HEK293 (cell line): Measurements from ENCODE around the gene FRMD4B.

ENCODE experiments used
- CTCF ChIA-PET: fragments of 350-600 bp; formaldehyde crosslinking; extraction: SDS; loops from one replicate; lab custom pipeline; 2021; ENCODE audit warnings: antibody characterized with exemption; lab: Yijun Ruan, JAX
- POLR2A ChIA-PET: fragments of 300-600 bp; formaldehyde crosslinking; extraction: SDS; loops from one replicate; lab custom pipeline; 2020; ENCODE audit warnings: antibody characterized with exemption, inconsistent platforms; lab: Yijun Ruan, JAX
- H3K27ac ChIP-seq: fragments of 200-500 bp; sonication (Bioruptor generic); 2 replicates; pipeline ENCODE4 v1.5.1; 2014; ENCODE audit warnings: low read depth, low read length, control low read depth, inconsistent platforms; ENCODE audit errors: extremely low read depth
- H3K36me3 ChIP-seq, 2 experiments: fragments of 200-500 bp in 1 of 2; sonication (Bioruptor generic) in 1 of 2; 1 replicate in 1 of 2; 2 replicates in 1 of 2; pipeline ENCODE4 v1.5.1; 2014 to 2017; ENCODE audit warnings: inconsistent platforms in 2 of 2, low read length in 2 of 2; ENCODE audit not compliant: control insufficient read depth in 2 of 2, insufficient read depth in 1 of 2
- H3K4me1 ChIP-seq: fragments of 200-500 bp; sonication (Bioruptor generic); 2 replicates; pipeline ENCODE4 v1.5.1; 2014; ENCODE audit warnings: mild to moderate bottlenecking, low read length, inconsistent platforms; ENCODE audit not compliant: control insufficient read depth, insufficient read depth
- H3K4me3 ChIP-seq: 2 replicates; pipeline ENCODE4 v1.5.1; 2011; ENCODE audit warnings: low read depth, mild to moderate bottlenecking, control low read depth, low read length, moderate library complexity
- H3K9me3 ChIP-seq: fragments of 200-500 bp; sonication (Bioruptor generic); 2 replicates; pipeline ENCODE4 v1.5.1; 2014; ENCODE audit warnings: low read depth, low read length, inconsistent platforms; ENCODE audit not compliant: control insufficient read depth, insufficient read depth
- GFI1B ChIP-seq: fragments of 450-650 bp; formaldehyde crosslinking; IDR thresholded peaks from 2 replicates; pipeline ENCODE4 v1.5.1; 2016; ENCODE audit warnings: missing biosample characterization, missing genetic modification characterization
- GLIS1 ChIP-seq: fragments of 450-650 bp; formaldehyde crosslinking; IDR thresholded peaks from 2 replicates; pipeline ENCODE4 v1.5.1; 2016; ENCODE audit warnings: missing biosample characterization, missing genetic modification characterization
- IKZF3 ChIP-seq: fragments of 450-650 bp; IDR thresholded peaks from 2 replicates; pipeline ENCODE4 v1.5.0; 2018; ENCODE audit warnings: missing biosample characterization, mild to moderate bottlenecking, missing genetic modification characterization, moderate library complexity
- KLF16 ChIP-seq: fragments of 450-650 bp; formaldehyde crosslinking; IDR thresholded peaks from 2 replicates; pipeline ENCODE4 v1.5.1; 2017; ENCODE audit warnings: missing biosample characterization, missing genetic modification characterization
- PRDM4 ChIP-seq: fragments of 450-650 bp; formaldehyde crosslinking; IDR thresholded peaks from 2 replicates; pipeline ENCODE4 v1.5.1; 2017; ENCODE audit warnings: missing biosample characterization, missing genetic modification characterization
- SCRT2 ChIP-seq: fragments of 450-650 bp; formaldehyde crosslinking; IDR thresholded peaks from 2 replicates; pipeline ENCODE4 v1.5.1; 2016; ENCODE audit warnings: missing biosample characterization, missing genetic modification characterization
- SP2 ChIP-seq: fragments of 450-650 bp; formaldehyde crosslinking; IDR thresholded peaks from 2 replicates; pipeline ENCODE4 v1.5.1; 2016; ENCODE audit warnings: missing biosample characterization, missing genetic modification characterization
- SP3 ChIP-seq: fragments of 450-650 bp; formaldehyde crosslinking; IDR thresholded peaks from 2 replicates; pipeline ENCODE4 v1.5.1; 2016; ENCODE audit warnings: missing biosample characterization, missing genetic modification characterization
- YY1 ChIP-seq: fragments of 450-650 bp; formaldehyde crosslinking; IDR thresholded peaks from 2 replicates; pipeline ENCODE4 v1.5.1; 2018; ENCODE audit warnings: missing biosample characterization, missing genetic modification characterization
- ZBTB20 ChIP-seq: fragments of 450-650 bp; formaldehyde crosslinking; IDR thresholded peaks from 2 replicates; pipeline ENCODE4 v1.5.1; 2016; ENCODE audit warnings: missing biosample characterization, missing genetic modification characterization
- ZBTB6 ChIP-seq: fragments of 450-650 bp; formaldehyde crosslinking; IDR thresholded peaks from 2 replicates; pipeline ENCODE4 v1.5.1; 2017; ENCODE audit warnings: missing biosample characterization, missing genetic modification characterization
- ZFHX2 ChIP-seq: fragments of 450-650 bp; formaldehyde crosslinking; conservative IDR thresholded peaks from 2 replicates; pipeline ENCODE4 v1.5.1; 2016; ENCODE audit warnings: missing biosample characterization, missing genetic modification characterization
- ZFP41 ChIP-seq: fragments of 450-650 bp; formaldehyde crosslinking; IDR thresholded peaks from 2 replicates; pipeline ENCODE4 v1.5.1; 2016; ENCODE audit warnings: missing biosample characterization, missing genetic modification characterization, borderline replicate concordance
- ZNF169 ChIP-seq: fragments of 450-650 bp; formaldehyde crosslinking; IDR thresholded peaks from 2 replicates; pipeline ENCODE4 v1.5.1; 2016; ENCODE audit warnings: missing biosample characterization, missing genetic modification characterization
- ZNF24 ChIP-seq: fragments of 450-650 bp; formaldehyde crosslinking; IDR thresholded peaks from 2 replicates; pipeline ENCODE4 v1.5.1; 2016; ENCODE audit warnings: missing biosample characterization, missing genetic modification characterization
- ZNF335 ChIP-seq: fragments of 450-650 bp; formaldehyde crosslinking; conservative IDR thresholded peaks from 2 replicates; pipeline ENCODE4 v1.5.1; 2016; ENCODE audit warnings: missing biosample characterization, missing genetic modification characterization
- ZNF362 ChIP-seq: fragments of 450-650 bp; formaldehyde crosslinking; IDR thresholded peaks from 2 replicates; pipeline ENCODE4 v1.5.1; 2016; ENCODE audit warnings: missing biosample characterization, missing genetic modification characterization
- ZNF366 ChIP-seq: fragments of 450-650 bp; formaldehyde crosslinking; conservative IDR thresholded peaks from 2 replicates; pipeline ENCODE4 v1.5.1; 2016; ENCODE audit warnings: missing biosample characterization, missing genetic modification characterization
- ZNF37A ChIP-seq: fragments of 450-650 bp; IDR thresholded peaks from 2 replicates; pipeline ENCODE4 v1.5.1; 2018; ENCODE audit warnings: missing biosample characterization, missing genetic modification characterization
- ZNF416 ChIP-seq: fragments of 450-650 bp; formaldehyde crosslinking; IDR thresholded peaks from 2 replicates; pipeline ENCODE4 v1.5.1; 2016; ENCODE audit warnings: missing biosample characterization, missing genetic modification characterization
- ZNF473 ChIP-seq: fragments of 450-650 bp; formaldehyde crosslinking; IDR thresholded peaks from 2 replicates; pipeline ENCODE4 v1.5.1; 2017; ENCODE audit warnings: missing biosample characterization, missing genetic modification characterization
- ZNF513 ChIP-seq: fragments of 450-650 bp; IDR thresholded peaks from 2 replicates; pipeline ENCODE4 v1.5.1; 2018; ENCODE audit warnings: missing biosample characterization, missing genetic modification characterization
- ZNF548 ChIP-seq: fragments of 450-650 bp; formaldehyde crosslinking; IDR thresholded peaks from 2 replicates; pipeline ENCODE4 v1.5.1; 2016; ENCODE audit warnings: missing biosample characterization, missing genetic modification characterization
- ZNF561 ChIP-seq: fragments of 450-650 bp; IDR thresholded peaks from 2 replicates; pipeline ENCODE4 v1.5.1; 2018; ENCODE audit warnings: missing biosample characterization, missing genetic modification characterization, borderline replicate concordance
- ZNF629 ChIP-seq: fragments of 450-650 bp; formaldehyde crosslinking; IDR thresholded peaks from 2 replicates; pipeline ENCODE4 v1.5.1; 2017; ENCODE audit warnings: missing biosample characterization, missing genetic modification characterization
- ZNF660 ChIP-seq: fragments of 450-650 bp; IDR thresholded peaks from 2 replicates; pipeline ENCODE4 v1.5.1; 2018; ENCODE audit warnings: missing biosample characterization, mild to moderate bottlenecking, missing genetic modification characterization
- ZNF677 ChIP-seq: fragments of 450-650 bp; IDR thresholded peaks from 2 replicates; pipeline ENCODE4 v1.5.0; 2018; ENCODE audit warnings: missing biosample characterization, mild to moderate bottlenecking, missing genetic modification characterization, moderate library complexity
- ZNF692 ChIP-seq: fragments of 450-650 bp; formaldehyde crosslinking; IDR thresholded peaks from 2 replicates; pipeline ENCODE4 v1.5.1; 2016; ENCODE audit warnings: missing biosample characterization, missing genetic modification characterization
- TF ChIP-seq, protein P1 (sequence below): fragments of 450-650 bp; formaldehyde crosslinking; IDR thresholded peaks from 2 replicates; pipeline ENCODE4 v1.5.1; 2016; ENCODE audit warnings: missing biosample characterization, missing genetic modification characterization, borderline replicate concordance
- TF ChIP-seq, protein P2 (sequence below): fragments of 450-650 bp; formaldehyde crosslinking; IDR thresholded peaks from 2 replicates; pipeline ENCODE4 v1.5.1; 2016; ENCODE audit warnings: missing biosample characterization, missing genetic modification characterization

Gene FRMD4B

DNA sequence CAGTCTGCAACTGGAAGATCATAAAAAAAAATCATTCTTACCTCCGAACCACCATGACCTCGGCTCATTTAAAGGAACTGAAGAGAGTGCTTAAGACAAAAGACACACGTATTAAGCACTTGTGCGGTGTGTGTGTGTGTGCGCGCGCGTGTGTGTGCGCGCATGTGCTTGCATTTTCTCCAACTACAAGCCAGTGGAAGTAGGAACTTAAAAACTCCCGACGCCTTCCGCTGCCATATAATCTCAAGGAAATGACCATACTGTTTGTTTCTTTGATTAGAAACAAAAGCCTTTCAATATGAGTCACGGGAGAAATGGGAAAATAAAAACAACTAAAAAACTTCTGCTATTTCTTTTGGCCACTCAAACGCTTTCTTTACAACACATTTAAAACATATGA, 32.4 kb downstream of the FRMD4B start:
- Histone ChIP-seq H3K4me3 (no peak overlapping the region), H3K4me1 (no peaks in the 10 kb centered on the region), H3K36me3 (no peaks in the 10 kb centered on the region), H3K27ac (no peak overlapping the region), H3K9me3 (no peaks in the 10 kb centered on the region)
- no peak for TF ChIP-seq ZNF169 (tag by site-specific recombination)
- TF ChIP-seq ZNF692 (tag by site-specific recombination), result no peak
- TF ChIP-seq ZNF677 (tag by site-specific recombination), result no peak
- TF ChIP-seq SP2, result no peak
- TF ChIP-seq, protein P1, sequence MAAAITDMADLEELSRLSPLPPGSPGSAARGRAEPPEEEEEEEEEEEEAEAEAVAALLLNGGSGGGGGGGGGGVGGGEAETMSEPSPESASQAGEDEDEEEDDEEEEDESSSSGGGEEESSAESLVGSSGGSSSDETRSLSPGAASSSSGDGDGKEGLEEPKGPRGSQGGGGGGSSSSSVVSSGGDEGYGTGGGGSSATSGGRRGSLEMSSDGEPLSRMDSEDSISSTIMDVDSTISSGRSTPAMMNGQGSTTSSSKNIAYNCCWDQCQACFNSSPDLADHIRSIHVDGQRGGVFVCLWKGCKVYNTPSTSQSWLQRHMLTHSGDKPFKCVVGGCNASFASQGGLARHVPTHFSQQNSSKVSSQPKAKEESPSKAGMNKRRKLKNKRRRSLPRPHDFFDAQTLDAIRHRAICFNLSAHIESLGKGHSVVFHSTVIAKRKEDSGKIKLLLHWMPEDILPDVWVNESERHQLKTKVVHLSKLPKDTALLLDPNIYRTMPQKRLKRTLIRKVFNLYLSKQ (tag by site-specific recombination), result no peak
- no peak for TF ChIP-seq ZNF37A
- TF ChIP-seq ZBTB20, result no peak
- TF ChIP-seq GLIS1 (tag by site-specific recombination), result no peak
- no peak for TF ChIP-seq KLF16 (tag by site-specific recombination)
- TF ChIP-seq, protein P2, sequence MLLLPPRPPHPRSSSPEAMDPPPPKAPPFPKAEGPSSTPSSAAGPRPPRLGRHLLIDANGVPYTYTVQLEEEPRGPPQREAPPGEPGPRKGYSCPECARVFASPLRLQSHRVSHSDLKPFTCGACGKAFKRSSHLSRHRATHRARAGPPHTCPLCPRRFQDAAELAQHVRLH, result no peak
- no peak for TF ChIP-seq YY1 (tag by site-specific recombination)
- TF ChIP-seq ZFP41 (tag by site-specific recombination), result no peak
- no peak for TF ChIP-seq ZNF660 (tag by site-specific recombination)
- no peak for TF ChIP-seq ZNF335 (tag by site-specific recombination)
- no peak for TF ChIP-seq ZNF416 (tag by site-specific recombination)
- no peak for TF ChIP-seq ZFHX2 (tag by site-specific recombination)
- TF ChIP-seq ZNF629, result no peak
- no peak for TF ChIP-seq ZNF561 (tag by site-specific recombination)
- TF ChIP-seq ZNF513 (tag by site-specific recombination), result no peak
- TF ChIP-seq PRDM4 (tag by site-specific recombination), result no peak
- ChIA-PET POLR2A (no interaction called here), CTCF (no interaction called here)

GRCh38 chr3:69353088-69353478, 32.8 kb downstream of the FRMD4B start:
- CTCF ChIA-PET, result no interaction called here
- no peak for TF ChIP-seq ZNF473 (tag by site-specific recombination)
- TF ChIP-seq GFI1B (tag by site-specific recombination), result no peak
- TF ChIP-seq SCRT2 (tag by site-specific recombination), result no peak
- TF ChIP-seq ZNF548, result no peak
- no peak for TF ChIP-seq ZNF366 (tag by site-specific recombination)
- TF ChIP-seq ZNF362, result no peak
- no peak for TF ChIP-seq IKZF3 (tag by site-specific recombination)
- no peak for TF ChIP-seq SP3 (tag by site-specific recombination)
- no peak for TF ChIP-seq ZBTB6 (tag by site-specific recombination)
- TF ChIP-seq ZNF24 (tag by site-specific recombination), result no peak

More at GRCh38 chr3:69353088-69353478, 32.8 kb downstream of the FRMD4B start:
- Histone ChIP-seq H3K27ac (no peak overlapping the region), H3K9me3 (no peaks in the 10 kb centered on the region), H3K4me1 (no peaks in the 10 kb centered on the region), H3K4me3 (no peak overlapping the region), H3K36me3 (no peaks in the 10 kb centered on the region)
- POLR2A ChIA-PET, result no interaction called here
